Inferior parietal cortex (tissue), 1 donor: ENCODE measurements around the gene H3-3A.

Experiments
- DNase-seq: peaks from one replicate; pipeline ENCODE4 v3.0.0-alpha.2; 2016; ENCODE audit errors: extremely low spot score

H3-3A gene

GRCh38 chr1:226062558-226063223 lies at the start of gene H3-3A:
Gene H3-3A, plus strand, starts transcription at chr1:226062716. Its CDS starts 1,636 bp downstream, at chr1:226064352.
- DNase-seq, result peak; percentile 88

GRCh38 chr1:226017070-226017469 lies 45.4 kb upstream of the H3-3A start:
- DNase-seq, result no peak

GRCh38 chr1:226019572-226019971 lies 42.9 kb upstream of the H3-3A start:
- DNase-seq, result no peak

- DNase-seq, result no peak
These were observed 41.1 kb upstream of the H3-3A start for GRCh38 chr1:226021401-226021800.

GRCh38 chr1:226021801-226022200 lies 40.7 kb upstream of the H3-3A start:
- DNase-seq, result no peak

GRCh38 chr1:226023735-226024134 lies 38.8 kb upstream of the H3-3A start:
- no peak for DNase-seq

GRCh38 chr1:226026833-226027232 lies 35.7 kb upstream of the H3-3A start:
- no peak for DNase-seq

- DNase-seq, result no peak
These were observed 34.8 kb upstream of the H3-3A start for GRCh38 chr1:226027538-226028217.

GRCh38 chr1:226029093-226029496 lies 33.4 kb upstream of the H3-3A start:
- DNase-seq, result peak; percentile 20

GRCh38 chr1:226029568-226030225 lies 32.8 kb upstream of the H3-3A start:
- DNase-seq, result no peak

- no peak for DNase-seq
These were observed 28.9 kb upstream of the H3-3A start for GRCh38 chr1:226033582-226033981.

- DNase-seq, result no peak
These were observed 28.5 kb upstream of the H3-3A start for GRCh38 chr1:226033991-226034390.

- DNase-seq, result peak; percentile 49
These were observed 28.0 kb upstream of the H3-3A start for GRCh38 chr1:226034482-226034881.

GRCh38 chr1:226035915-226036314 lies 26.6 kb upstream of the H3-3A start:
- no peak for DNase-seq

GRCh38 chr1:226038661-226039060 lies 23.9 kb upstream of the H3-3A start:
- no peak for DNase-seq

- no peak for DNase-seq
These were observed 21.1 kb upstream of the H3-3A start for GRCh38 chr1:226041419-226041818.

GRCh38 chr1:226044514-226045101 lies 17.9 kb upstream of the H3-3A start:
- DNase-seq, result no peak

GRCh38 chr1:226046240-226046639 lies 16.3 kb upstream of the H3-3A start:
- DNase-seq, result no peak

GRCh38 chr1:226047495-226047894 lies 15.0 kb upstream of the H3-3A start:
- DNase-seq, result no peak

GRCh38 chr1:226048886-226049285 lies 13.6 kb upstream of the H3-3A start:
- DNase-seq, result no peak

- DNase-seq, result no peak
These were observed 12.4 kb upstream of the H3-3A start for GRCh38 chr1:226050133-226050532.

- DNase-seq, result no peak
These were observed 11.2 kb upstream of the H3-3A start for GRCh38 chr1:226051365-226051764.

- DNase-seq, result no peak
These were observed 10.5 kb upstream of the H3-3A start for GRCh38 chr1:226052061-226052460.
